Lower leg skin (tissue), 3 donors: Measurements from ENCODE around the gene CRYGD.

ENCODE experiments used
- POLR2A ChIP-seq, 2 donors: fragments of 450-650 bp; IDR thresholded peaks; one replicate each; pipeline ENCODE4 v1.6.1; 2016 to 2017; ENCODE audit warnings: antibody characterized with exemption in 2 of 2, mild to moderate bottlenecking in 1 of 2, moderate library complexity in 1 of 2
- TF ChIP-seq, protein P1 (sequence below), 3 donors: fragments of 450-650 bp; IDR thresholded peaks; one replicate each; pipeline ENCODE4 v1.5.1; 2016; ENCODE audit warnings: antibody characterized with exemption in 3 of 3, mild to moderate bottlenecking in 3 of 3, moderate library complexity in 2 of 3

DNA sequence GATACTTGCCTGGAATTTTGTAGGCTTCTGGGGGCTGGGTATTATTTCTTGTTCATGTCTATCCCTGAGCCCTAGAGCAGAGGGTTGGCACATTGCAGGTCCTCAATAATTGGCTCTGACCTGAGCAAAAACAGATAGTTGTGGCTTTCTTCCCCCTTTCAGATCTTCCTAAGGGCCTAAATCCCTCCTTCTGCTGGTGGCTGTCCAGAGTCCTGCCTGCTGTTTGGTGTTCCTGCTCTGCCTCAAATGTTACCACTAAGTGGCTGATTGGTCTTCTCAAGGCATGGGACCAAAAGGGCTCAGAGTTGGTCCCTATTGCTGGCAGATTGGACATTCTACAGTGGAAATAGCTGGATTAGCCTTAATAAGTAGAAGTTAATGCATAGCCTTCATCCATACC is 22.7 kb upstream of the CRYGD start:
- no peak for TF ChIP-seq POLR2A (IDR thresholded peaks at IDR 0.05)
- TF ChIP-seq, protein P1, sequence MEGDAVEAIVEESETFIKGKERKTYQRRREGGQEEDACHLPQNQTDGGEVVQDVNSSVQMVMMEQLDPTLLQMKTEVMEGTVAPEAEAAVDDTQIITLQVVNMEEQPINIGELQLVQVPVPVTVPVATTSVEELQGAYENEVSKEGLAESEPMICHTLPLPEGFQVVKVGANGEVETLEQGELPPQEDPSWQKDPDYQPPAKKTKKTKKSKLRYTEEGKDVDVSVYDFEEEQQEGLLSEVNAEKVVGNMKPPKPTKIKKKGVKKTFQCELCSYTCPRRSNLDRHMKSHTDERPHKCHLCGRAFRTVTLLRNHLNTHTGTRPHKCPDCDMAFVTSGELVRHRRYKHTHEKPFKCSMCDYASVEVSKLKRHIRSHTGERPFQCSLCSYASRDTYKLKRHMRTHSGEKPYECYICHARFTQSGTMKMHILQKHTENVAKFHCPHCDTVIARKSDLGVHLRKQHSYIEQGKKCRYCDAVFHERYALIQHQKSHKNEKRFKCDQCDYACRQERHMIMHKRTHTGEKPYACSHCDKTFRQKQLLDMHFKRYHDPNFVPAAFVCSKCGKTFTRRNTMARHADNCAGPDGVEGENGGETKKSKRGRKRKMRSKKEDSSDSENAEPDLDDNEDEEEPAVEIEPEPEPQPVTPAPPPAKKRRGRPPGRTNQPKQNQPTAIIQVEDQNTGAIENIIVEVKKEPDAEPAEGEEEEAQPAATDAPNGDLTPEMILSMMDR (IDR thresholded peaks at IDR 0.05) = no peak
